22Rv1 (cell line): ENCODE results near the gene NFATC1.

ENCODE experiments used
- CTCF ChIP-seq: fragments of 450-650 bp; IDR thresholded peaks from 2 replicates; pipeline ENCODE4 v1.5.1; 2017; ENCODE audit warnings: mild to moderate bottlenecking
- ZFX ChIP-seq: fragments of 450-650 bp; IDR thresholded peaks from 2 replicates; pipeline ENCODE4 v1.6.1; 2017; ENCODE audit warnings: antibody characterized with exemption, borderline replicate concordance

- TF ChIP-seq CTCF (no peak), ZFX (no peak)
Observed at GRCh38 chr18:79410731-79411613, 15.2 kb downstream of the NFATC1 start.
